Cardiac septum (tissue), 1 donor: ENCODE results near the gene CRB3. TPM values are rescaled to one million over a fixed set of nuclear protein-coding genes. Genes with fewer than 3 reads are reported as not detected.
"Not testable (repeated sequence)": the region's sequence is repeated elsewhere in the genome, so short reads cannot be mapped to it uniquely, and the experiment has no call there.

Experiments used
- DNase-seq: peaks from one replicate; pipeline ENCODE4 v3.0.0-alpha.2; 2020; ENCODE audit warnings: low spot score
- intact Hi-C: fragments of 100-400 bp; cut with DNase I; formaldehyde crosslinking; loops from one replicate; pipeline ENCODE4 v1.14.0; 2022
- long read RNA-seq: library from polyadenylated mRNA; unstranded; transcript quantifications from one replicate; pipeline ENCODE4 v2.0.0, GENCODE V29; 2021
- total RNA-seq: library from RNA; stranded (reverse); fragmentation: NEBNext Ultra II Directional; extraction: Animal tissue kit (Norgen Biotek cat#: 25700); gene quantifications from one replicate; pipeline ENCODE4 v1.2.1, GENCODE V29; 2021
- donor health status: DM: no; HTN: no; CAD: no.

CRB3 gene, protein sequence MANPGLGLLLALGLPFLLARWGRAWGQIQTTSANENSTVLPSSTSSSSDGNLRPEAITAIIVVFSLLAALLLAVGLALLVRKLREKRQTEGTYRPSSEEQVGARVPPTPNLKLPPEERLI
- total RNA-seq = not detected
- long read RNA-seq = 0 reads

DNA sequence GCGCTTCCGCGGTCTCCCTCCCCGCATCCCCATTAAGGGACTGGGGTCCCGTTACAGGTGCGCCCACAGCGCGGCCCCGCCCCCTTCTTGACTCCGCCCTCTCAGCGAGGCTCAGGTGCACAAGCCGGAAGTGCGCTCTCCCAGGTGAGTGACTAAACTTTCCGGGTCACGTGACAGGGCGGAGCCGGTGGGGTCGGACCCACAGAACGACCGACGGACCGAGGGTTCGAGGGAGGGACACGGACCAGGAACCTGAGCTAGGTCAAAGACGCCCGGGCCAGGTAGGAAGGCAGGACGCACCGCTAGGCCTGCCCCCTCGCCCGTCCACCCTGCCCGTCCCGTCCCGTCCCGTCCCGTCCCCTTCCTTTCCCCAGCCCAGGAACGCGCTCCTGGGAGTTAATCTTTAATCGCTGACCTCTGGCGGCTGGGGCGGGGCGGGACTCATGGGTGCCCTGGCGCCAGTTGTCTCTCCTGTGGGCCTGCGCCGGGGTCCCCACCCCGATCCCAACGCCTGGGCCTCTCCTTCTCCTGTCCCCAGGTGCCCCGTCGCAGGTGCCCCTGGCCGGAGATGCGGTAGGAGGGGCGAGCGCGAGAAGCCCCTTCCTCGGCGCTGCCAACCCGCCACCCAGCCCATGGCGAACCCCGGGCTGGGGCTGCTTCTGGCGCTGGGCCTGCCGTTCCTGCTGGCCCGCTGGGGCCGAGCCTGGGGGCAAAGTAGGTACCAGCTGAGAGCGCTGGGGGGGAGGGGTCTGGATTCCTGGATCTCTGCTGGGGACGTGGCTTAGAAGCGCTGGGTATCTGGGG is at the start of gene CRB3:
Gene CRB3 (plus strand): TSS at position 202 of the 804 bp plus-strand sequence. CDS start 431 bp downstream, at position 633.
- intact Hi-C loops = no loop called here
- no peak for DNase-seq

DNA sequence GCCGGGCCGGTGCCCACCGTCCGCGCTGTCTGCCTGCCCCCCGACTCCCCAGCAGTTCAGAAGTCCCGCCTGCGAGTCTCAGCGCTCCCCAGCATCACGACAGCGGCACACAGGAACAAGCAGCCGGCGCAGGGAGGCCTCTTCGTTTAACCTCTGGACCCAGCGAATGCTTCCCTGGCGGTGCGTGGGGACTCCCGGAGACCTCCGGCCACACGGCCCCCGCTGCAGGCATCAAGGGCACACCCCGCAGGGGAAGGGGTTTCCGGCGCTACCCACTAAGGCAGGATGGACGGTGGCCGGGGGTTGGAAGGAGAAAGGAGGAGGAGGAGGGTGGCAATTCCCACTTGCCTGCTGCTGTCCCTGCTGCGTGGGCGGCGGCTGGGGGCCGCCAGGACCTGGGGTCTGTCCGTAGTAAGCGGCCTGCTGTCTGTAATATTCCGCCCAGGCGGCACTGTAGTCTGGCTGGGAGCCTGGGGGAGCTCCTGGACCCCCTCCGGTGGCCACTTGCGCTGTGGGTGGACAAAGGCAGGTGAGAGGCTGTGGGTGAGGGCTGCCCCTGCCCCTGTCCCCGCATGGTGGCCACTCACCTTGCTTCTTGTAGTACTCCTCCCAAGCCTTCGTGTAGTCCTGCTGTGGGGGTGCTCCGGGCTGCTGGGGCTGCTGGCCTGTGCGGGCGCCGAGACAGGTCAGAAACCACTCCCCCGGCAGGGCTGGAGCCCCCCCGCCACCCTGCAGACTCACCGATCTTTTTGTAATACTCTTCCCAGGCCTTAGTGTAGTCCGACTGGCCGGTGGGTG is 49.1 kb upstream of the CRB3 start:
- no peak for DNase-seq
- intact Hi-C loops = no loop called here

DNA sequence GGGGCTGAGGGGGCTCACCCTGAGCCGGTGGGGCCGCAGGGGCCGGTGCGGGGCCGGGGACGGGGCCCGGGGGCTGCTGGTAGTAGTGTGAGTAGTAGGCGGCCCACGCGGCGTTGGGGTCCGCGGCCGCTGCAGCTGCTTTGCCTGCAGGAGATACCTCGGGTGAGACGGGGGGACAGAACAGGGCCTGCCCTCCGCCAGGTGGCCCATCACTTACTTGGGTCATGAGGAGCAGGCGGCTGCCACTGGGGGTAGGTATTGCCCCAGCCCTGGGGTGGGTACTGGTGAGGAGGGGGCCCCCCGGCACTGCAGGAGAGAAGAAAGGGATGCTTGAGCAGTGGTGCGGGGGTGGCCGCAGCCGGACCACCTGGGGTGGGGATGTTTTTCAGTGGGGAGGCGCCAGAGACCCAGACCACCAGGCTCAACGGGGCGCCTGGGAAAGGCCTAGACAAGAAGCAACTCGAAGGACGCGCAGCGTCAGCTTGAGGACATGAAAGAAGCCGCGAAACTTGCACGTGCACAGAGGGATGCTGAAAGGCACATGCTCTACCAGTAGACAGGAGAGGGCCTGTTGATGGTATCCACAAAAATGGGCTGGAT is 48.4 kb upstream of the CRB3 start:
- no peak for DNase-seq
- intact Hi-C loops = no loop called here

DNA sequence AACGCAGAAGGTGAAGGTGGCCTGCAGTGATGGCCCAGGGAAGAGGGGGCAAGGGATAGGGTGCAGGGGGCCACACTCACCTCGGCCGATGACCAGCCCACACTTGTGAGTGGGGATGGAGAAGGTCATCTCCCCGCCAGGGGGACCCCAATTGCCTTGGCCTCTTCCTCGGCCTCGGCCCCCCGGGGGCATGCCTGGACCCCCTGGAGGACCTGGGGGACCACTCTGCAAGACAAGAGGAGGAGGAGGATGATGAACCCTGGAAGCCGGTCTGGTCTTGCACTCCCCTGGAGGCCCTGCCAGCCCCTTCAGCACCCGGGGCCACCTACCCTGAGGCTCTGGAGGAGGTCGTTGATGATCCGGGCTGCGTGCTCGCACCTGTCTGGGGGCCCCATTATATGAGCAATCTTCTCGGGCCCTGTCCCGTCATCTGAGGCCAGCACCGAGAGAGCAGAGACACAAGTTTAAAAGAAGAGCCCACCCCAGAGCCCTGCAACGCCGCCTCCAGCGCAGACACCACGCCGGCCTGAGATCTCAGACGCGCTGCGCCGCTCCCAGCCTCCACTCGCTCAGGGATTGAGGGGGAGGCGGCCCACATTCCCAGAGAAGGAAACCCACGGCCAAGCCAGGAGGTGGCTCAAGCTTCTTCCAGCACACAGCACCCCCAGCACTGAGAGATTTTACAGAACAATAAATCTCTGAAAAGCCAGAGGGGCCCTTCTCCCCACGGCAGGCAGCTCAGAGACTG is 47.2 kb upstream of the CRB3 start:
- intact Hi-C loops = no loop called here
- no peak for DNase-seq

DNA sequence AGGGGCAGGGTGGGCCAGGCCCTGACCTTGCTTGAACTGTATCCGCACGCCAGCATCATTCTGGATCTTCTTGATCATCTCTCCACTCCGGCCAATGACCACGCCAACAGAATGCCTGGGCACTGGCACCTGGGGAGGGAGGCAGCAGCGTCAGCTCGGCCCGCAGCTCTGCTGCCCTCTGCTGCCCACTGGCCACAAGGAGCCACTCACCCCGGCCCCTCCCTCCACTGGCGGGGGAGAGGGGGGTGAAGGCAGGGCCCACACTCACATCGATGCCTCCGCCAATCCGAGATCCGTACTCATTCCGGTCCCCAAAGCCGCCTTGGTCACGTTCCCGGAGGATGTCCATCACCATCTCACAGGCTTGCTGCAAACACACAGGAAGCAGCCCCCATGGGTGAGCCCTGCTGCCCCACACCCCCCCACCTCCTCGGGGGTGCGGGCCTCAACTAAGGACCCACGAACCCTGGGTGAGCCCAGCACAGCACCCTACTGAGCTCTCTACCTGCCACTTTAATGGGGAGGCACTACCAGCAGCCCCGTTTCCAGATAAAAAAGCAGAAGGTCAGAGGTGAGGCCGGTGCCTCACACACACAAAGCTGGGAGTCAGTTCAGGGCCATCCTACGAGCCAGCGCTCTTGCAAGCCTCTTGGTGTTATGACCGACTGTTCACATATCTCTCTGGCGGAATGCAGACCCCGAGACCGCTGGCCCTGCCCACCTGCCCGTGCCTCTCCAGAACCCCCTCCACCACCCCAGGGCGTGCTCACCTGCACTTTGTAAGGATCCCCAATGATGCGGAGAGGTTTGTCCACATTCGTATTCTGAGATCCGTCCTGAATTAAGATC is 46.1 kb upstream of the CRB3 start:
- no peak for DNase-seq
- intact Hi-C loops = no loop called here

DNA sequence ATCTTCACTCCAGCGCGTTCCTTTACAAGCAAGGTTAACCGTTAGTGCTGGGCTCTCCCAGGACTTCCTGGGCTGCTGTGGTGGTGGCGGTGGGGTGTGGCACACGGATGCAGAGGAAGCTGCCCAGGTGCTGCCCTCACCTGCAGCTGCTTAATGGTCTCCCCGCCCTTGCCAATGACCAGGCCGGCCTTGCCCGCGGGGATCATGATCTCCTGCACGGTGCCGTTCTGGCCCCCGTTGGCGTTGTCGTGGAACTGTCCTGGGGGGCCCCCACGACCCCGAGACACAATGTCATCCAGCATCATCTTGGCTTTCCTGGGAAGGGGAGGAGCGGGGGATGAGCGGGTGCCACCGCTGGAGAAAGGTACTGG is 45.5 kb upstream of the CRB3 start:
- no peak for DNase-seq
- intact Hi-C loops = no loop called here

DNA sequence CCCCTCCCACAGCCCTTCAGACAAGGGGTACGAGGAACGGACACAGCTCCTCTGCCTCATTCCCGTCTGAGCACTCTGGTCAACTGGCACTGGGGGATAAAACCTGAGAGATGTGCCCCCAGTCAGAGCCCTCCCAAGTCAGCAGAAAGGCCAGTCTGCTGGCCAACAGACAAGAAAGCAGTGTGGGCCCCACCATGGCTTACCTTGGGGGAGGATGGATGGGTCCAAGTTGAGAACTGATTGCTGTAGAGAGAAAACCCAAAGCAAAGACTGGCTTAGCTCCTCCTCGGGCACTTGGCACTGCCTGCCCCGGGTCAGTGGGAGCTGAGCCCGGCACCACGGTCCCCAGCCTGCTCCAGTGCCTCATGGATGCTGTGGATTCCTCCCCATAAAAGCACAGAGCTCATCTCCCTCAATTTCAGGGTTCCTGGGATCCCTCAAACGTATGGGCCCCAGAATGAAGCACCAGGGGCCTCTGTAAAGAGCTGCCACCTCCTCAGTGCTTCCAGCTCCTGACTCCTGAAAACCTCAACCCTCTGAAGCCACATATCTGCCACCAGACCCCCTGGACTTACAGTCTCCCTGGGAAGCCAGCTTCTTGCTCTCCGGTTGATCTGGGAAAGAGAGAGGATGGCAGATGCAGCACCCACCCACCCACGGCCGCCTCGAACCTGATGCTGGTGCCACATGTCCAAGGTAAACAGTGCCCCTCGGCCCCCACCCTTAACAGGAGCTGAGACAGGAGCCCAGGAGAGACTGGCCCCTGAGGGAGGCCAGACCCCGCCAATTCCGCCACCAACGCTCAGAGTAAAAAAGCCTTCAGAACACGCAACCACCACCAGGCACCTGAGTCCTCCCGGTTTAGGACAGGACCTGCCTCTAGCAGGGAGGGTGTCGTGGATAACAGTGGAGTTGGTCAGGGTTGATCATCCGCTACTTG is 42.7 kb upstream of the CRB3 start:
- intact Hi-C loops = loop anchor here (5.0 kb wide), 1 partner anchor 49 kb away; the partner anchor contains the start of gene ALKBH7
- DNase-seq = no peak

DNA sequence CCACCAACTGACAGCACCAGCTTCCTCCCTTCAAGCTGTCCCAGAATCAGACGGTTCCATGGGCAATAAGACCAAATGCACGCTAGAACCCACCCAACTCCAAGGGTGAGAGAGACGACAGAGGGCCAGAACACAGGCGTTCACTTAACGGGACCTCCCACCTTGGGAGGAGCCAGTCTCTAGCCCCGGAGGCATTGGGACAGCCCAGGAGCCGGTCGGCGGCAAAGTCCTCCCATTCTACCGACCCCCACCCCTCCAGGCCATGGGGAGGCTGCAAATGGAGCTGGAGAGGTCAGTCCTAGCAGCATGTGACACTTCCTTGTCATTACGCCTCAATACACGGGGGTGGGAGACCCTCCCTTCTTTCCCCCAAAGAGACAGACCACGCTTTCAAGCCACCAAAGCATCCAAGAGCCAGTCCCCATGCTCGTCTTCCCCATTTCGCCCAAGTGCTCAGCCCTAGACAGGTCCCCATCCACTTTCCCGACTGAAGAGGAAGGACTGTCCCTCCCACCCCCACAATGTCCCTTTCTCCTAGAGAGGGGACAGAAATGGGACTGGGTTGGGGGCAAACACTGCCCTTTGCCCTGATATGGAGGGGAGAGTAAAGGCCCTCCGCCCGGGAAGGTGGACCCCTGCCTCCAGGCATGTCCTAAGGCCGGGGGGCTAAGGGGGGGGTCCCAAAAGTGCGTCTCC is 40.4 kb upstream of the CRB3 start:
- intact Hi-C loops = loop anchor here (5.0 kb wide), 1 partner anchor 51 kb away; the partner anchor contains the start of gene ALKBH7
- no peak for DNase-seq

DNA sequence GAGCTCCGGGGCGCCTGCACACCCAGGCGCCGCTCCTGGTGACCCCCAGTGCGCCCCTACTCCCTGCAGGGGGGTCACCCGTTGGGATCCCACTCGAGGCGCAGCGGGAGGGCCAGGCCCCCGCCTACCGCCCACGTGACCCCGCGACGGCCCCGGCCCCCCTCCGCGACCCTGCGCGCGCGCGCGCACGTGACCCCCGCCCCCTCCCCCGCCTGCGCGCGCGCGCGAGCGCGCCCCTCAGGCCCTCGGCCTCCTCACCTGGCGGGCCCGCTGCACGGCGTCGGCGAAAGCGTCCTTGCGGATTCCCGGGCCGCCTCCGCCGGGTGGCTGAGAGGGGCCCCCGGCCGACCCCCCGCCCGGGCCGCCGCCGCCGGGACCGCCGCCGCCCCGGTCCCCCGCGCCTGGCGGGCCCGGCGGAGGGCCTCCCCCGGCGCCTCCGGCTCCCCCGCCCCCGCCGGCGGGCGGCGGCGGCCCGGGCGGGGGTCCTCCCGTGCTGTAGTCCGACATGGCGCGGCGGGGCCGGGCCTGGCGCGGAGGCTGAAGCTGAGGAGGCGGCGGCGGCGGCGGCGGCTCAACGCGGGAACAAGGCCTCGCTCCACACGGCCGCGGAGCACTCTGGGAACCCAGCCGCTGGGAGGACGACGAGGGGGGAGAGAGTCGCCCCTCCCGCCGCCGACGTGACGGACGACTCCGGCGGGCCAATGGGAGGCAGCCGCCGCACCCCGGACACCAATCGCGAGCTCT is 39.7 kb upstream of the CRB3 start, which contains the start of gene KHSRP:
Gene KHSRP (minus strand): TSS at position 617 of the 744 bp plus-strand sequence. CDS start 110 bp downstream, at position 507.
- no peak for DNase-seq
- intact Hi-C loops = loop anchor here (5.0 kb wide), 1 partner anchor 52 kb away; the partner anchor contains the start of gene ALKBH7

DNA sequence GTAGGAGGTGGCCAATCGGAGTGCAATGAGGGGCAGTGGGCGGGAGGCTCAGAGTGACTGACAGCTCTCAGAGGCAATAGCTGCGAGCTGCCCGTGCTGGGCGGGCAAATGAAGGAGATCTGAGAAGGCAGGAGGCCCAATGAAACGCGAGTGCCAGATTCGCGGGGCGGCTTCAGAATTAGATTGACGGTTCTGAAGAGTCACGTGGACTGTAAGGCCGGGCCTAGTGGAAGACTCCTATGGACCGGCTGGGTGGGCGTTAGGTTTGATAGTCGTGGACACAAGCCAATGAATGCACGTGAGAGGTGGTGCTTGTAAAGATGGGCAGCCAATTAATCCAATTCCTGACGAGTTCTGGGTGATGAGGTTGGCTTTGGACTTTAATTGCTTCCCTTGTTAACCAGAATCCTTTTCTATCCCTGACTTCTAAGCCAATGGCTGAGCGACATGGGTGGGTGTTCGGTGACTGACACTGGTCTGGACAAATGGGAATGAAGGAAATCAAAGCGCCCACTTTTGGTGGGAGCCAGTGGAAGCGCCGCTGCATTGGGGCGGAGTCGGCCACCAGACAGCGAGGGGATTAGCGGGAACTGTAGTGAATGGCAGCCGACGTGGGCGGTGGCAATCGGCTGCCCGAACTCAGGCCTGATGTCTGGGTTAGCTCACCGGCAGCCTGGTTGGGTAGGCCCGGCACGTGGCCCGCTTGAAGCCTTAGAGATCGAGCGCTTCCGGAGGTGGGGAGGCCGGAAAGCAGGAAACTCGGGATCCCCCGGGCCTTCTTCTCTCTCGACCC is 38.9 kb upstream of the CRB3 start:
- DNase-seq = peak; percentile 100
- intact Hi-C loops = loop anchor here (5.0 kb wide), 1 partner anchor 53 kb away; the partner anchor contains the start of gene ALKBH7

DNA sequence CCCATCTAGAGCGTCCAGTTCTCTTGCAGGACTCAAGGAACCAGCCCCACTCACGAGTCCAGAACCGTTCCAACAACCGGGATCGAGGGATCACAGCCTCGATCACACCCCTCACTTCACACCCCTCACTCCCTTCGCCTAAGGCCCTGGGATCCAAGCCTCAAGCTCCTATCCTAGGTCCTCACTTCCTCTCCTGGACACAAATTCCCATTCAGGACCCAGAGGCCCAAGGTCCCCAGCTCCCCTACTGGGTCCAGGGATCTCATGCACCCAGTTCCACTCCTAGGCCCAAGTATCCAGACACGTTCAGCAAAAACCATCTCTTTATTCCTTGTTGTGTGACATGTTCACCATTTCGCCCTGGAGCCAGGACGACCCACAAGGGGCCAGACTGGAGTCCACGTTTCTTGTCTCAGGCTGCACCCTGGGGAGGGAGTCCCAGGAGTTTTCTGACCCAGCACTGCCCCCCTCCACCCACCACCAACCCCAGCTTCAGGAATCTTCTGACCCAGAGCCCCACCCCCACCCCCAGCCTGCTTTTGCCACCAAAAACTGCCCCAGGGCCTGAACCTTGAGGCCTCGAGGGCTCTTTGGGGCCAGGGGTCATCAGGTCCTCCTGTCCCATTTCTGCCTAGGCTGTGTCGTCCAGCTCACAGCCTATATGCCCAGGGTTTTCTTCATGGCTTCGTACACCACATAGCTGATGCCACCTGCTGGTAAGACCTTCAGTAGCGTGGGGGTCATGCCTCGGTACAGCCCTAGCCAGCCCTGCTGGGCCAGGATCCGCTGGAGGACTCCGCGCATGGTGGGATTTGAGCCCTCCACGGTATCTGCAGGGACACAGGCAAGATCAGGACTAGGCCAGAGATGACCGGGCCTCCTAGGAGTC is 38.1 kb upstream of the CRB3 start:
- no peak for DNase-seq
- intact Hi-C loops = no loop called here

DNA sequence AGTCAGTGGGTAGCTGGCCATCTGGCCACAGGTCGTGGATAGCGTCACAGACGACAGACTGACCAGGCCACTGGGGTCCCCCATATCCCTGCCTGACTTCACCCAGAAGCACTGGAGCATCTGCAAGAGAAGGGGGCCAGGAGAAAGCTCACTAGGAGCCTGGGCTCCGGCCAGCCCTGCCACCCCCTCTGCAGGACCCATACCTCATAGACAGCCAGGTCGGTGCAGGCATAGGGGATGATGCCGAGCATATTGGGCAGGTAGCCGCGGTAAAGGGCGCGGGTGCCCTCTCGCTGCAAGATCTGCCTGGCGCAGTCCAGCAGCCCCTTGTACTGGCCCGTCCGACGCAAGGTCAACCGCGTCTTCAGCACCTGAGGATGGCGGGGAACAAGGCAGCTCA is 36.9 kb upstream of the CRB3 start:
- intact Hi-C loops = no loop called here
- DNase-seq = no peak

DNA sequence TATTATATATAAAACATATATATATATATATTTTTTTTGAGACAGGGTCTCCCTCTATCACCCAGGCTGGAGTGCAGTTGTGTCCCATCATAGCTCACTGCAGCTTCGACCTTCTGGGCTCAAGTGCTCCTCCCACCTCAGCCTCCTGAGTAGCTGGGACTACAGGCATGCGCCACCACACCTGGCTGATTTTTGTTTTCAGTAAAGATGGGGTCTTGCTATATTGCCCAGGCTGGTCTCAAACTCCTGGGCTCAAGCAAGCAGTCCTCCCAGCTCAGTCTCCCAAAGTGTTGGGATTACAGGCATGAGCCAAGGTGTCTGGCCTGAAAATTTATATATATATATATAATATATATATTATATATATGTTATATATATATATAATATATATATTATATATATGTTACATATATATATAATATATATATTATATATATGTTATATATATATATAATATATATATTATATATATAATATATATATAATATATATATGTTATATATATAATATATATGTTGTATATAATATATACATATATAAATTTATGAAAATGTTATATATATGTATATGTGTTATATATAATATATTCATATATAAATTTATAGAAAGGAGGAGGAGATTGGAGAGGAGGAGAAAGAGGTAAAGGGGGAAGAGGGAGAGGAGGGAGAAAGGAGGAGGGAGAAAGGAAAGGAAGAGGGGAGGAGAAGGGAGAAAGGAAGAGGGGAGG is 35.2 kb upstream of the CRB3 start:
- DNase-seq, intact Hi-C loops: not testable (repeated sequence)
